ENCODE results near the gene SPTBN1.

SPTBN1 gene

GRCh38 chr2:54434711-54435110, 21.4 kb upstream of the SPTBN1 start:
- DNase-seq: no peak

GRCh38 chr2:54435325-54436226, 20.6 kb upstream of the SPTBN1 start:
- no peak for DNase-seq

- no peak for DNase-seq
These were observed 18.5 kb upstream of the SPTBN1 start for GRCh38 chr2:54437588-54437987.

GRCh38 chr2:54438271-54438670, 17.9 kb upstream of the SPTBN1 start:
- DNase-seq: no peak

GRCh38 chr2:54439582-54439981, 16.5 kb upstream of the SPTBN1 start:
- DNase-seq: no peak

- no peak for DNase-seq
These were observed 16.1 kb upstream of the SPTBN1 start for GRCh38 chr2:54440050-54440449.

- no peak for DNase-seq
These were observed 11.6 kb upstream of the SPTBN1 start for GRCh38 chr2:54444503-54444902.

- DNase-seq: no peak
These were observed 10.0 kb upstream of the SPTBN1 start for GRCh38 chr2:54446122-54446521.

GRCh38 chr2:54446625-54447024, 9.5 kb upstream of the SPTBN1 start:
- no peak for DNase-seq

- DNase-seq: no peak
These were observed 1.5 kb upstream of the SPTBN1 start for GRCh38 chr2:54454548-54455130.

GRCh38 chr2:54455131-54455562, 980 bp upstream of the SPTBN1 start:
- no peak for DNase-seq

GRCh38 chr2:54456362-54456611, 160 bp downstream of the SPTBN1 start:
- DNase-seq: no peak

GRCh38 chr2:54456612-54457322, 640 bp downstream of the SPTBN1 start:
- peak; percentile 25 for DNase-seq

GRCh38 chr2:54457323-54458023, 1.3 kb downstream of the SPTBN1 start:
- DNase-seq: peak; percentile 17

- DNase-seq: peak; percentile 61
These were observed 2.9 kb downstream of the SPTBN1 start for GRCh38 chr2:54459037-54459441.

GRCh38 chr2:54461261-54461660, 5.1 kb downstream of the SPTBN1 start:
- no peak for DNase-seq

- DNase-seq: no peak
These were observed 8.2 kb downstream of the SPTBN1 start for GRCh38 chr2:54464341-54464740.

GRCh38 chr2:54465143-54465542, 9.0 kb downstream of the SPTBN1 start:
- DNase-seq: no peak

- no peak for DNase-seq
These were observed 10.7 kb downstream of the SPTBN1 start for GRCh38 chr2:54466870-54467269.

- no peak for DNase-seq
These were observed 12.5 kb downstream of the SPTBN1 start for GRCh38 chr2:54468673-54469072.

GRCh38 chr2:54469484-54470053, 13.4 kb downstream of the SPTBN1 start:
- DNase-seq: no peak

- no peak for DNase-seq
These were observed 14.3 kb downstream of the SPTBN1 start for GRCh38 chr2:54470266-54470938.

Data from hematopoietic multipotent progenitor cell treated with erythropoietin and hydrocortisone succinate and interleukin-3 and kit ligand, for 6 days (in vitro differentiated cells).